Effector CD8-positive, alpha-beta T cell (primary cell): Measurements from ENCODE around the gene EEIG2.
A peak's percentile ranks its signal among the peaks of the same experiment; 100 is the strongest.
"Not testable (repeated sequence)": the region's sequence is repeated elsewhere in the genome, so short reads cannot be mapped to it uniquely, and the experiment has no call there.

Experiments used
- DNase-seq: peaks from one replicate; lab custom pipeline; 2025; lab: John Stamatoyannopoulos, UW

EEIG2 gene

GRCh38 chr1:108547493-108547892 is 12.4 kb upstream of the EEIG2 start:
- DNase-seq, result not testable (repeated sequence)

- no peak for DNase-seq
Measured at GRCh38 chr1:108551137-108551862, 8.6 kb upstream of the EEIG2 start.

DNA sequence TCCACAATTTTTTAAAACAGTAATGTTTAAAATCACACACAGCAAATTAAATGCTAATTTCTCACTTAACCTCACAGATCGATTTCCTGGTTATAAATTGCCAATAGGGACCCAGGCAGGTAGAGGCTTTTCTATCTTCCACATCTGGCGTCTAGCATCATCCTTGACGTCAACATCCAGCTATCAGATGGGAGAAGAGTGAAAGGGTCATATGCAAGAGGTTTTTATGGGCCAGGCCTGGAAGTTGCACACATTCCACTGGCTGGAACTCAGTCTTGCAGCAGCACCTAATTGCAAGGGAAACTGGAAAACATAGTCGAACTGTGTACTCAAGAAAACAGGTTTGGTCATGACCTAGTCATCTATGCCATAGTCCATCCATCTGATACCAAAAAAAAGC is 6.0 kb upstream of the EEIG2 start:
- no peak for DNase-seq

DNA sequence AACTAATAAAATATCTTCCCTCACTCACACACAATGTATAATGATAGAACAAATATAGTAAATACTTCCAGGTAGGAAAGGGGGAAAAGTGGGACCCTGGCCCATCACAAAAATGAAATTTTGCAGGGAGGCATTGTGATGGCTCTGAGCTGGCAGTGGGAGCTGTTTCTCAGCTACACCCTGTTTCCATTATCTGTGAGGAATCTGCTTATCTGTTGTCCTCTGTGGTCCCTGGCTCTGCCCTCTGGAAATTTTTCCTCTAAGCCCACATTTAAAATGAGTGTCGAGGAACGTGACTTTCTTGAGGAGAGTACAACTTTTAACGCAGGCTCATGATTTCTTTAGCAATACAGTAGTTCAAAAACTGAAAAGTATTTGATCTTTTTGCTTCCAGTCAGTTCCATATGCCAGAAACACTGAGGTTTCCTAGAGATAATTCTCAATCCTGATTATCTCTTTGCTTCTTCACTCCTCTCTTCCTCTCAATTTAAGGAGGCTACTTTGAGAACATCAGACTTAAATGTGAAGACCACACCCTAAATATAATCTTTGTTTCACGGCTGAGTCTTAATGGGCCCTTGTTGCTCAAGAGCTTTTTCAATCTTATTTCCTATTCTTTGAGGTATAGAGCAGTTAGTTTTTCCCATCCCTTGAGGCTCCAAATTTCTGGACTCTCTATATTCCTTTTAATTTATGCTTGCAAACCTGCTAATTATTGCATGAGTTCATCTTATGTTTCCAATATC is 5.0 kb upstream of the EEIG2 start:
- no peak for DNase-seq

DNA sequence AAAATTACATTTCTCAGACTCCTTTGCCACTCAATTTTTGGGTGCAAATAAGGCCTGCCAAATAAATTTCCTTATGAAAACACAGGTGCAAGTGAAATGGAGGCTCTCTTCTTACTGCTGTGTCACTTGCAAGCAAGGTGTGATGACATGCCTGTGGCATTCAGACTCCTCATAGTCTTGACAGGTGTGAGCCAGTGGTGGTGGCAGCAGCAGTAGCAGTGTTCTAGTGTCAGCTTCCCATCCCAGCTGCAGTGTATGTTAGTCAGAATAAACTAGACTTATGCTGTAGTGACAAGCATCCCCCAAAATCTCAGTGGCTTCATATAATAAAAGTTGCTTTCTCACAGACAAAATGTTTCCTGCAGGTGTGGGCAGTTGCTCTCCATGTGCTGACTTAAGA is 3.8 kb upstream of the EEIG2 start:
- no peak for DNase-seq

DNA sequence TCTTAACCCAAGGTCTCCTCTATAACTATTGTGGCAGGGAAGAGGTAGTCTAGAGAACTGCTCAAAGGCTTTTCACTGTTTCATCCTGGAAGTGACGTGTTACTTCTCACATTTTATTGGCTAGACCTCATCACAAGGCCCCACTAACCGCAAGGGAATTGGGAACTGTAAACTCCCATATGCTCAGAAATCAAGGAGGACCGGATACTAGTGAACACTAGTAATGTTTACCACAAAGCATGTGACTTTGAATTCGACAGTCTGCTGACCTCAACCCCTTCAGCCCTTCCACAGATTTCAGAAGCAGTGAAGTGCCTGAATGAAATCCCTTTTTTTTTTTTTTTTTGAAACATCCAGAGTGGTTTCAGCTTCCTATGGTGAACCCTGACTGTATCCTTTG is 3.4 kb upstream of the EEIG2 start:
- DNase-seq, result no peak

GRCh38 chr1:108557296-108557695 is 2.6 kb upstream of the EEIG2 start:
- no peak for DNase-seq

- DNase-seq, result no peak
Measured at GRCh38 chr1:108560189-108560873, 431 bp downstream of the EEIG2 start.

GRCh38 chr1:108560874-108561459 is 1.1 kb downstream of the EEIG2 start:
- peak; percentile 5 for DNase-seq

DNA sequence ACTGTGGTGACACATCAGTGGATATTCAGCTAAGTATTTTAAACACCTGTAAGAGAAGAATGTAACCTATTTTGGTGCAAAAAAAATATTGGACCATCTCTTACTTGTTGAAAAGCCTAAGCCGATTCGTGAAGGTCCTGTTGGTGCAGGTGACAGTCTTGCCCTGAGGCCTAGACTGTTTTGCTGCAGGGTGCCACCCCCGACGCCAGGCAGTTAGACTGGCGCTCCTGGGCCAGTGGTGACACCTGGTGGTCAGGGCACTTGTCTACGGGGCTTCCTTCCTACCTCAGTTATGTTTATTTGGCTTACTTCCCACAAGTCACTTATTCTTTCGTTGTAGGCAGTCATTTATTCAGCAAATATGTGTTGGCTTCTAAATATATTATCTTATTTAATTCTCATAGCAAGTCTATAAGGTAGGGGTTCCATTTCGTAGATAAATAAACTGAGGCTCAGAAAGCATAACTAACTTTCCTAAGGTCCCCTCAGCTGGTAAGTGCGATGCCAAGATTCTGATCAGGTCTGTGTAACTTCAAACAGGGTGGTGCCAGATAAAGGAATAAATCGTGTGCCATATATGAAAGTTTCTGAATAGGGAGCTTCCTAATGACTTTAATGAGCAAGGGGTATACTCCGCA is 1.9 kb downstream of the EEIG2 start:
- DNase-seq, result peak; percentile 66

- DNase-seq, result no peak
Measured at GRCh38 chr1:108563808-108564207, 3.9 kb downstream of the EEIG2 start.

- DNase-seq, result no peak
Measured at GRCh38 chr1:108565081-108565480, 5.2 kb downstream of the EEIG2 start.

- DNase-seq, result no peak
Measured at GRCh38 chr1:108565512-108565911, 5.6 kb downstream of the EEIG2 start.

- DNase-seq, result no peak
Measured at GRCh38 chr1:108568589-108568988, 8.7 kb downstream of the EEIG2 start.

GRCh38 chr1:108569097-108569728 is 9.3 kb downstream of the EEIG2 start:
- DNase-seq, result no peak

- no peak for DNase-seq
Measured at GRCh38 chr1:108570128-108570527, 10.2 kb downstream of the EEIG2 start.

DNA sequence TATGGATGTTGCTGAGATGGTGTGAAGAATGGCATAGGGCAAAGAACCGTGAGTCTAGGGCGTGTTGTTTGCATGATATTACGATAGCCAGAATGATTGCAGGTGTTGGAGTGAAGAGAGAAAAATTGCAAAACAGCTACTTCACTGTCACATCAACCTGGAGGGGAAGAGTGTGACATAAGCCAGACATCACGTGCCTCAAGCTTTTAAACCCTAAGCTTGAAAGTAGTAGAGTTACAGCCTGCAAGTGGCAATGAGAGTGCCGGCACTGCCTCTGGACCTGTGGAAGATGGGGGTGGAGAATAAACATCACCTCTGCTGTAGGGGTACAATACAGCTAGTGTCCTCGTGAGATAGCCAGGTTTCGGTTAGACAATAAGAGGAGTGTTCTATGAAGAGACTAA is 11.1 kb downstream of the EEIG2 start:
- no peak for DNase-seq

GRCh38 chr1:108572182-108572581 is 12.3 kb downstream of the EEIG2 start:
- DNase-seq, result no peak

DNA sequence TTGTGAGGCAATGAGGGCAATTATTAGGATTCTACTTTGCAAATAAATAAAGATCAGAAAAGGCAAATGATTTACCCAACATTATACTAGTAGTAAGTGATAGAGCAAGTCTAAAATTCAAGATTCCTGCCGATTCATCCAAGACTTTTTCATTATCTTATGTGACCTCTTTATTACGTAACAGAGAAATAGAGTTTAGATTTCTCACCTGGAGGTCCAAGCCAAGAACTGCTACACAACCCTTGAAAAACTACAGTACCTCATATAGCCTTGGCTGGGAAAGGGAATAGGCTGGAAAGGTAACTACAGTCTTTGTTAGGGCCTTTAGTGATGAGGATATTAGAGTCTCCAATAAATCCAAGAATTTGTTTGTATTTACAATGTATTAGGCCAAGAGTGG is 13.3 kb downstream of the EEIG2 start:
- DNase-seq, result no peak

GRCh38 chr1:108574008-108574407 is 14.1 kb downstream of the EEIG2 start:
- DNase-seq, result no peak

GRCh38 chr1:108575375-108575774 is 15.5 kb downstream of the EEIG2 start:
- DNase-seq, result no peak
